NK-92 (cell line): ENCODE data around the gene CDK17.

Source experiments
- DNase-seq: peaks from one replicate; lab custom pipeline; 2025; ENCODE audit not compliant: unreplicated experiment; lab: John Stamatoyannopoulos, UW

CDK17 gene

DNA sequence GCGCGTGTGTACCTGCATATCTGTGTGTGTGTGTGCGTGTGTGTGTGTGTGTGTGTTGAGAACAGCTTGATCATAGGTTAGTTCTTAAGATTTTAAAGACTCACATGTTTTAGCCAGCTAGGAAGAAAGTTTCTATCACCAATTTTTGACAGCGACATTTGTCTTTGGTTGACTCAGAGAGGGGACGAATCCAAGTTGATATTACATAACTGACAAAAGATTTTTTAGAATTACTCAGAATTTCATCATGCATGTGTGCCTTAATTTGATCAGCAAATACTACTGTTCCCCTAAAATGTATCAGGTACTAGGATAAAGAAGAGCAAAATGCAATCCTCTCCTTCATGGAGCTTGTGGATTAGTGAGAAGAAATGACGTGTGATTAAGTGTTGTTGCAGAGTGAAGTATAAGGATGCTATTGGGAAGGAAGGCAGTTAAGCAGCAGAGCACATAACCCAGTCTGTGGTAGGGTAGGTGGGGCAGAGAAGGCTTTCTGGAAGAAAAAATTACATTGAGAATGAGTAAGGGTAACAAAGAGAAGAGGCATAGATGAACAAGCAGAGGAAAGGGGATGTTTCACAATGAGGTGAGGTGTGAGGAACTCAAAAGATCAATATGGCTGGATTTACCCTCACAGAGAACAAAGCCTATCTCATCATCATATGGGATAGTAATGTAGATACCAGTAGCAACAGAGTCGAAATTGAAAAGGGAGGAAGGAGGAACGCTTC, 128.6 kb downstream of the CDK17 start:
- no peak for DNase-seq

- DNase-seq: no peak
Measured at GRCh38 chr12:96266238-96266637, 134.0 kb downstream of the CDK17 start.

DNA sequence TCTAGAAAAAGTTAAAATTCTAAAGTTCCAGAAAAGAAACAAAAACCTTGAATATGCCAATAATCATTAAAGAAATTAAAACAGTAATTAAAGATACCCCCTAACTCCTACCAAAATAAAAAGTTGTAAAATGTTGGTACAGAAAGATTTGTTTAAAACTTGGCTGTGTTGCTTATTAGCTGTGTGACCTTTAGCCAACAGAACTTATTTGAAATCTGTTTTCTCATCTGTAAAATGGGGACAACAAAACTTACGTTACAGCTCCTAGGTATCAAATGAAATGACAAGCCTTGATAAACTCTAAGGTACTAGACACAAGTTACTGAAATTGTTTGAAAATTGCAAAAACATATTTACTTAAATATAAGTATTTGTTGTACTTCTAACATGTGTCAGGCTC, 134.4 kb downstream of the CDK17 start:
- DNase-seq: no peak

DNA sequence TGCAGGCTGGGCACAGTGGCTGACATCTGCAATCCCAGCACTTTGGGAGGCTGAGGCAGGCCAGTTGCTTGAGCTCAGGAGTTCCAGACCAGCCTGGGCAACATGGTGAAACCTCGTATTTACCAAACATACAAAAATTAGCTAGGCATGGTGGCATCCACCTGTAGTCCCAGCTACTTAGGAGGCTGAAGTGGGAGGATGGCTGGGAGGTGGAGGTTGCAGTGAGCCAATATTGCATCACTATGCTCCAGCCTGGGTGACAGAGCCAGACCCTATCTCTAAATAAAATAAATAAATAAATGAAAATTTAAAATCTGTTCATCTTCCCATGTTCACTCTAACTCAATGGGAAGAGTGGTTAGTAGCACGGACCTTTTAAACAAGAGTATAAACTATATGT, 134.8 kb downstream of the CDK17 start:
- no peak for DNase-seq

GRCh38 chr12:96263449-96263902, 136.8 kb downstream of the CDK17 start:
- no peak for DNase-seq

DNA sequence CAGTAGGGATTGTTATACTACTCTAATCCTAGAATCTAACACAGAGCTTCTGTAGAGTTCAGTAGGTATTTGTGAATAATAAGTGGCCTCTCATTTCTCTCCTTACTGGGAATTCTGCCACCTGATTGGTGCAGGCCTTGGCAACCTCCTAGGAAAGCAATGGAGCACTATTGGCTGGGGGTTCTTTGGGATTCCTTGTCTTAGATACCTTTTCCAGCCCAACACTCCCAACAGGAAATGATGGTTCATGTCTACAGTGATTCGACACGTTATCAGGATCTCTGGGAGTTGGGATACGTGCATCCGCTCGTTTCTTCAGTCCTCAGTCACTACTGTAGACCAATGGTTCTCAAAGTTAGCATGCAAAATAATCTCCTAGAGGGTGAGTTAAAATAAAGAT, 138.7 kb downstream of the CDK17 start:
- no peak for DNase-seq

DNA sequence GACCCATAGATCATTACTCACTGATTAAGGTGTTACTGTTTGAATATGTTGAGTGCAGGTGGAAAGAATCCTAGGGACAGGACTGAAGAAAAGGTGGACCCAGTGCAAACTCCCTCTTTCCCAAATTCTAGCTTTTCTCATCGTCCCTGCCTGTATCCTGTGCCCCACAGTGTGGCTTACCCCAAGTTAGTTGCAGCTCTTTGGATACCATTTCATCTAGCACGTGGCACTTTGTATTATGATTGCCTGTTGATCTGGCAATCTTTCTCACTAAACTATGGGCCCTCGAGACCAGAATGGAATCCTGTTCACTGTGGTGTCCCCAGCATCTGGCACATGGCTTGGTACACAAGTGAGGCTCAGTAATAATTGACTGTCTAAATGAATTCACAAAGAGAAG, 139.6 kb downstream of the CDK17 start:
- no peak for DNase-seq

GRCh38 chr12:96260231-96260630, 140.0 kb downstream of the CDK17 start:
- DNase-seq: no peak

GRCh38 chr12:96258104-96258961, 141.9 kb downstream of the CDK17 start:
- DNase-seq: no peak

GRCh38 chr12:96257550-96258103, 142.6 kb downstream of the CDK17 start:
- no peak for DNase-seq

GRCh38 chr12:96256672-96257361, 143.4 kb downstream of the CDK17 start:
- no peak for DNase-seq

GRCh38 chr12:96255077-96255476, 145.2 kb downstream of the CDK17 start:
- DNase-seq: no peak

- DNase-seq: no peak
Measured at GRCh38 chr12:96250119-96250685, 150.0 kb downstream of the CDK17 start.

DNA sequence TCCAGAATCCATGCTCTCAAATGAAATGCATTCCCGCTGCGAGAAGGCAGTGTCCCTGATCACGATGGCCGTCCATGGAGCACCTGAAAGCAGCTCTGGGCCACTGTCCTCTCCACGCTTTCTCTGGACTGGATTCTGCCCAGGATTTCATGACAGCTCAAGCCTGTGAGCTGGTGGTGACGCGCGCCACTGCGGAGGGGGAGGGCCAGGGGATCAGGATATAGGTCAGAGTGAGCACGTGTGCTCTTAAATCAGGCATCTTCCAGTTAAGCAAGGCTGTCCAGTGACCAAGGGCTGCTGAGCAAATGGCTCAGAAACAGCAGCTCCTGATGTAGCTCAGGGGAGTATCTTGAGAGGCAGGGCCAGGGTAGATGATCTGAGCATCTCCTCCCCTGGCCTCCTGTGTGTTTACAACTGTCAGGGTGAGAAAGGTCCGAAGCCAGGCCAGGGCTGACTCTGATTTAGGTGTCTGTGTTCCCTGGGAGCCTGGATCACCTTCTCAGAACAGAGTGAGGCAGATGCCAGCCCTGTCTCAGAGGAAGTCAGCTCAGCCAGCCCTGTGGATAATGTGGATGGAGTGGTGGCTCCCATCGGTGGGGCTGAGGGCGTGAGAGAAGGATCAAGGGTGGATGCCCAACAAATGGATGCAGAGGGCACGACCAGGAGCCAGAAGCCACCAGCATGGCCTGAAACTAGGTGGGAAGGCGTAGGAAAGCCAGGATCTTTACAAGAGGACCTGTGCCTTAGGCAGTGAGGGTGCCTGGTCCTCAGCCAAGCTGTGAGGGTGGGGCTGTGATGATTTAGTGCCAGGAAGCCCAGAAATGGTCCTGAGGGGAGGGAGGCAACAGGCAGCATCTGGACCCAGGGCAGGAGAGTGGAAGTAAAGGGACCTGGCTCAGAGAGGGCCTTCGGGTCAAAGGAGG, 150.8 kb downstream of the CDK17 start:
- no peak for DNase-seq

DNA sequence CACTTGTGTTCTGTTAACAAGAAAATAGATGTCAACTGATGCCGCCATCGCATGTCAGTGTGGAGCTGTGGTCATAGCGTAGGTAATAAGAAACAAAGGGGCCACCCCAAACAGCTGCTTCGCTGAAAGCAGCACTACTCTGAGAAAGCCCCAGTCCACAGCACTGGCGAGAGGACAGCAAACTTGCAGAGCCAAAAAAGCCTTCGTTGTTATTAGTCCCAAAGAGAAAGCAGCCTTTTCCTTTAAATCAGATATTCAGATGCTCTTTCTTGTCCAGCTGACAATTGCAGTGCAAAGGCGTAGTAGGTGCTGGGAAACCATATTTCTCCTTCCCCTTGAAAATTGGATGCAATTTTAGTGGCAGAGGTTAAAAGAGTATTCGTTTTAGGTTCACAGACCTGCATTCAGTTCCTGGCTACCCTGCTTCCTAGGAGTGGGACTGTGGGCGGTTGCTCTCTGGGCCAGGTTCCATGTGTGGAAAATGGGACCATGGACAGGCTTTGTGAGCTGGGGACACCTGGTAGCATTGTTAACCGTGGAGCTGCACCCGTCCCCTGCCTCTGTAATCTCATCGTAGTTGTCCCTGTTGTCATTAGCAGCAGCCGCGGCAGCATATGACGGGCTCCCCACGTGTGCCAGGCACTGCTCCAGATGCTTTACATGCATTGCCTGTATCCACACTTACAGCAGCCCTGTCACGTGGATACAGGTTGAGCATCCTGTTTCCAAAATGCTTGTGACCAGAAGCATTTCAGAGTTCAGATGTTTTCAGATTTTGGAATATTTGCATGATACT, 151.9 kb downstream of the CDK17 start:
- DNase-seq: no peak

DNA sequence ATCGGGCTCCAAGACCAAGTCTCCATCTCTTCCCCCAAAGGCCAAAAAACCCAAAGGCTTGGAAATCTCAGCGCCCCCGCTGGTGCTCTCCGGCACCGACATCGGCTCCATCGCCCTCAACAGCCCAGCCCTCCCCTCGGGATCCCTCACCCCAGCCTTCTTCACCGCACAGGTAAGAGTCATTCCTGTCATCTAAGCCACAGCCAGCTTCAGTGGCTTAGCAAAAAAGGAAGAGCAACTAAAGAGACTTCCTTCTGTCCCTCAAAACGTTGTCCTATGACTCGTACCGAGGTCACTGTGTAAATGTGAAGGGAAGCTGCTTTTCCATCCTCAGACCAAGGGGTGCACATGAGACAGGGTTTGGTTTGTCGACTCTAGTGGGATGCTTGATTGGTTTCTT, 152.7 kb downstream of the CDK17 start:
- DNase-seq: no peak

GRCh38 chr12:96246926-96247505, 153.2 kb downstream of the CDK17 start:
- DNase-seq: no peak

GRCh38 chr12:96244826-96245225, 155.4 kb downstream of the CDK17 start:
- DNase-seq: no peak

DNA sequence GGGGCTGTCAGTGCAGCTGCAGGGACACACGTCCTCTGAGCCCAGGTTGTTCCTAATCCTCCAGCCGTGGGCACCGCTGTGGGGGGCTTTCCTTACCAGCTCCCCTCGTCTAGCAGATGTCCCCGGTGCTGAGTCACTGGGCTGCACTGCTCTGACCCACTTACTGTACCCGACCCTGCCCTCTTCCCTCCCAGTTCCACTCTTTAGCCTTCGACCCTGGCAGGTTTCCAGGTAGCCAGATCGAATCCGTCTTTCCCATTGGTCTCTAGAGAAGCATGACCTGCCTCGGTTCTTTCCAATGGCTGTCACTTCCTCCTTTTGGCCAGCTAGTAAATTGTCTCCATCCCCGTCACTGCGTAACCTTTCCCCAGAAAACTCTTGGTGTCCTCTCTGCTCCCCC, 157.6 kb downstream of the CDK17 start:
- DNase-seq: no peak
